ENCODE results near the gene ANKRD55. TPM values are rescaled to one million over a fixed set of nuclear protein-coding genes. Genes with fewer than 3 reads are reported as not detected.

Gene ANKRD55
- total and polyA plus RNA-seq, 2 of the 8 experiments (the other 6 are each of a cell fraction or from before 2014, with no cell fraction given) = not detected

GRCh38 chr5:56251440-56251839 is 18.3 kb upstream of the ANKRD55 start (continued):
- TF ChIP-seq, protein P1, sequence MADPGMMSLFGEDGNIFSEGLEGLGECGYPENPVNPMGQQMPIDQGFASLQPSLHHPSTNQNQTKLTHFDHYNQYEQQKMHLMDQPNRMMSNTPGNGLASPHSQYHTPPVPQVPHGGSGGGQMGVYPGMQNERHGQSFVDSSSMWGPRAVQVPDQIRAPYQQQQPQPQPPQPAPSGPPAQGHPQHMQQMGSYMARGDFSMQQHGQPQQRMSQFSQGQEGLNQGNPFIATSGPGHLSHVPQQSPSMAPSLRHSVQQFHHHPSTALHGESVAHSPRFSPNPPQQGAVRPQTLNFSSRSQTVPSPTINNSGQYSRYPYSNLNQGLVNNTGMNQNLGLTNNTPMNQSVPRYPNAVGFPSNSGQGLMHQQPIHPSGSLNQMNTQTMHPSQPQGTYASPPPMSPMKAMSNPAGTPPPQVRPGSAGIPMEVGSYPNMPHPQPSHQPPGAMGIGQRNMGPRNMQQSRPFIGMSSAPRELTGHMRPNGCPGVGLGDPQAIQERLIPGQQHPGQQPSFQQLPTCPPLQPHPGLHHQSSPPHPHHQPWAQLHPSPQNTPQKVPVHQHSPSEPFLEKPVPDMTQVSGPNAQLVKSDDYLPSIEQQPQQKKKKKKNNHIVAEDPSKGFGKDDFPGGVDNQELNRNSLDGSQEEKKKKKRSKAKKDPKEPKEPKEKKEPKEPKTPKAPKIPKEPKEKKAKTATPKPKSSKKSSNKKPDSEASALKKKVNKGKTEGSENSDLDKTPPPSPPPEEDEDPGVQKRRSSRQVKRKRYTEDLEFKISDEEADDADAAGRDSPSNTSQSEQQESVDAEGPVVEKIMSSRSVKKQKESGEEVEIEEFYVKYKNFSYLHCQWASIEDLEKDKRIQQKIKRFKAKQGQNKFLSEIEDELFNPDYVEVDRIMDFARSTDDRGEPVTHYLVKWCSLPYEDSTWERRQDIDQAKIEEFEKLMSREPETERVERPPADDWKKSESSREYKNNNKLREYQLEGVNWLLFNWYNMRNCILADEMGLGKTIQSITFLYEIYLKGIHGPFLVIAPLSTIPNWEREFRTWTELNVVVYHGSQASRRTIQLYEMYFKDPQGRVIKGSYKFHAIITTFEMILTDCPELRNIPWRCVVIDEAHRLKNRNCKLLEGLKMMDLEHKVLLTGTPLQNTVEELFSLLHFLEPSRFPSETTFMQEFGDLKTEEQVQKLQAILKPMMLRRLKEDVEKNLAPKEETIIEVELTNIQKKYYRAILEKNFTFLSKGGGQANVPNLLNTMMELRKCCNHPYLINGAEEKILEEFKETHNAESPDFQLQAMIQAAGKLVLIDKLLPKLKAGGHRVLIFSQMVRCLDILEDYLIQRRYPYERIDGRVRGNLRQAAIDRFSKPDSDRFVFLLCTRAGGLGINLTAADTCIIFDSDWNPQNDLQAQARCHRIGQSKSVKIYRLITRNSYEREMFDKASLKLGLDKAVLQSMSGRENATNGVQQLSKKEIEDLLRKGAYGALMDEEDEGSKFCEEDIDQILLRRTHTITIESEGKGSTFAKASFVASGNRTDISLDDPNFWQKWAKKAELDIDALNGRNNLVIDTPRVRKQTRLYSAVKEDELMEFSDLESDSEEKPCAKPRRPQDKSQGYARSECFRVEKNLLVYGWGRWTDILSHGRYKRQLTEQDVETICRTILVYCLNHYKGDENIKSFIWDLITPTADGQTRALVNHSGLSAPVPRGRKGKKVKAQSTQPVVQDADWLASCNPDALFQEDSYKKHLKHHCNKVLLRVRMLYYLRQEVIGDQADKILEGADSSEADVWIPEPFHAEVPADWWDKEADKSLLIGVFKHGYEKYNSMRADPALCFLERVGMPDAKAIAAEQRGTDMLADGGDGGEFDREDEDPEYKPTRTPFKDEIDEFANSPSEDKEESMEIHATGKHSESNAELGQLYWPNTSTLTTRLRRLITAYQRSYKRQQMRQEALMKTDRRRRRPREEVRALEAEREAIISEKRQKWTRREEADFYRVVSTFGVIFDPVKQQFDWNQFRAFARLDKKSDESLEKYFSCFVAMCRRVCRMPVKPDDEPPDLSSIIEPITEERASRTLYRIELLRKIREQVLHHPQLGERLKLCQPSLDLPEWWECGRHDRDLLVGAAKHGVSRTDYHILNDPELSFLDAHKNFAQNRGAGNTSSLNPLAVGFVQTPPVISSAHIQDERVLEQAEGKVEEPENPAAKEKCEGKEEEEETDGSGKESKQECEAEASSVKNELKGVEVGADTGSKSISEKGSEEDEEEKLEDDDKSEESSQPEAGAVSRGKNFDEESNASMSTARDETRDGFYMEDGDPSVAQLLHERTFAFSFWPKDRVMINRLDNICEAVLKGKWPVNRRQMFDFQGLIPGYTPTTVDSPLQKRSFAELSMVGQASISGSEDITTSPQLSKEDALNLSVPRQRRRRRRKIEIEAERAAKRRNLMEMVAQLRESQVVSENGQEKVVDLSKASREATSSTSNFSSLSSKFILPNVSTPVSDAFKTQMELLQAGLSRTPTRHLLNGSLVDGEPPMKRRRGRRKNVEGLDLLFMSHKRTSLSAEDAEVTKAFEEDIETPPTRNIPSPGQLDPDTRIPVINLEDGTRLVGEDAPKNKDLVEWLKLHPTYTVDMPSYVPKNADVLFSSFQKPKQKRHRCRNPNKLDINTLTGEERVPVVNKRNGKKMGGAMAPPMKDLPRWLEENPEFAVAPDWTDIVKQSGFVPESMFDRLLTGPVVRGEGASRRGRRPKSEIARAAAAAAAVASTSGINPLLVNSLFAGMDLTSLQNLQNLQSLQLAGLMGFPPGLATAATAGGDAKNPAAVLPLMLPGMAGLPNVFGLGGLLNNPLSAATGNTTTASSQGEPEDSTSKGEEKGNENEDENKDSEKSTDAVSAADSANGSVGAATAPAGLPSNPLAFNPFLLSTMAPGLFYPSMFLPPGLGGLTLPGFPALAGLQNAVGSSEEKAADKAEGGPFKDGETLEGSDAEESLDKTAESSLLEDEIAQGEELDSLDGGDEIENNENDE (IDR thresholded peaks at IDR 0.05; ENCODE audit: insufficient replicate concordance, low read length) = no peak
- TF ChIP-seq TBP (IDR thresholded peaks at IDR 0.05; ENCODE audit: low read depth, low read length) (no peak), RAD21 (IDR thresholded peaks at IDR 0.05 in 1 of 2, conservative IDR thresholded peaks at IDR 0.05 in 1 of 2; ENCODE audit: low read depth in 2 of 2, low read length in 2 of 2) (no peak), HDAC2 (IDR thresholded peaks at IDR 0.05; ENCODE audit: borderline replicate concordance in 1 of 2, low read depth in 2 of 2, low read length in 2 of 2) (no peak), BCL11A (IDR thresholded peaks at IDR 0.05; ENCODE audit: low read depth in 2 of 2, low read length in 2 of 2) (no peak), POLR2AphosphoS5 (IDR thresholded peaks at IDR 0.05; ENCODE audit: low read depth, low read length) (no peak), SIRT6 (IDR thresholded peaks at IDR 0.05; ENCODE audit: low read length) (no peak), BACH1 (IDR thresholded peaks at IDR 0.05; ENCODE audit: low read length) (no peak), TEAD4 (IDR thresholded peaks at IDR 0.05; ENCODE audit: low read depth, low read length) (no peak)
